Panc1 (cell line): ENCODE results near the gene HSBP1. TPM values are rescaled to one million over a fixed set of nuclear protein-coding genes. Genes with fewer than 3 reads are reported as not detected.

Source experiments
- ATAC-seq: fragments of 200-7000 bp; cut with Tn5 transposase; 2 replicates; pipeline ENCODE4 v1.9.1; 2020; ENCODE audit warnings: mild to moderate bottlenecking, moderate library complexity
- BruUV-seq: library from RNA; stranded (reverse); fragments of 400-500 nt; replicated peaks from 2 replicates; lab custom pipeline; 2021; lab: Mats Ljungman, UMichigan
- CTCF ChIA-PET: fragments of 300-600 bp; sonication (Branson Sonifier 250); formaldehyde crosslinking; loops from one replicate; lab custom pipeline; 2022; ENCODE audit warnings: antibody characterized with exemption; lab: Charles Lee
- POLR2A ChIA-PET: fragments of 300-600 bp; sonication (Branson Sonifier 250); formaldehyde crosslinking; loops from one replicate; lab custom pipeline; 2022; ENCODE audit warnings: antibody characterized with exemption; lab: Charles Lee
- DNase-seq: peaks from one replicate; pipeline ENCODE4 v3.0.0-alpha.2; 2010; ENCODE audit warnings: low read depth, low spot score
- H3K27ac ChIP-seq: 2 replicates; pipeline ENCODE4 v1.5.1; 2011; ENCODE audit warnings: mild to moderate bottlenecking, low read length, inconsistent platforms
- H3K27me3 ChIP-seq: fragments of 200-500 bp; sonication (Bioruptor generic); 2 replicates; pipeline ENCODE4 v1.6.0; 2014; ENCODE audit warnings: low read length, inconsistent platforms; ENCODE audit not compliant: control insufficient read depth, insufficient read depth
- H3K36me3 ChIP-seq: fragments of 200-500 bp; sonication (Bioruptor generic); 2 replicates; pipeline ENCODE4 v1.5.1; 2014; ENCODE audit warnings: inconsistent platforms, mild to moderate bottlenecking, low read length, moderate library complexity; ENCODE audit not compliant: control insufficient read depth, insufficient read depth
- H3K4me1 ChIP-seq: 2 replicates; pipeline ENCODE4 v1.5.1; 2011; ENCODE audit warnings: inconsistent platforms, mild to moderate bottlenecking, low read length, moderate library complexity; ENCODE audit not compliant: control insufficient read depth, insufficient read depth
- H3K4me3 ChIP-seq, 2 experiments: 2 replicates each; pipeline ENCODE4 v1.5.1; 2011 to 2012; ENCODE audit warnings: low read depth in 2 of 2, low read length in 2 of 2, mild to moderate bottlenecking in 2 of 2, inconsistent platforms in 1 of 2, moderate library complexity in 1 of 2
- H3K9me3 ChIP-seq: fragments of 200-500 bp; sonication (Bioruptor generic); 2 replicates; pipeline ENCODE4 v1.5.1; 2014; ENCODE audit warnings: low read depth, mild to moderate bottlenecking, inconsistent platforms, low read length, moderate library complexity; ENCODE audit not compliant: control insufficient read depth, insufficient read depth
- POLR2AphosphoS5 ChIP-seq: IDR thresholded peaks from 2 replicates; pipeline ENCODE4 v1.6.1; 2012; ENCODE audit warnings: mild to moderate bottlenecking, low read depth, low read length, moderate library complexity
- REST ChIP-seq, 2 experiments: IDR thresholded peaks; 2 replicates each; pipeline ENCODE4 v1.6.1; 2011 to 2012; ENCODE audit warnings: low read depth in 2 of 2, control low read depth in 1 of 2, low read length in 1 of 2, mild to moderate bottlenecking in 1 of 2, moderate library complexity in 1 of 2; ENCODE audit not compliant: insufficient read depth in 1 of 2
- SIN3A ChIP-seq: IDR thresholded peaks from 2 replicates; pipeline ENCODE4 v1.6.1; 2012; ENCODE audit warnings: low read depth, mild to moderate bottlenecking, low read length, moderate library complexity, borderline replicate concordance; ENCODE audit not compliant: insufficient read depth
- TCF7L2 ChIP-seq: IDR thresholded peaks from 2 replicates; pipeline ENCODE4 v1.6.1; 2011; ENCODE audit warnings: mild to moderate bottlenecking, low read depth, low read length, inconsistent platforms
- in situ Hi-C: cut with HindIII; loops from 2 replicates; pipeline ENCODE4 v1.10.0; 2016; ENCODE audit warnings: low sequenced_read_pairs, low pct_unique_long_range_greater_than_20kb
- intact Hi-C: fragments of 100-400 bp; cut with micrococcal nuclease; formaldehyde crosslinking; loops from one replicate; pipeline ENCODE4 v1.10.0; 2022; ENCODE audit not compliant: unreplicated experiment
- total RNA-seq: library from RNA; stranded (reverse); gene quantifications from one replicate; pipeline ENCODE4 v1.2.1, GENCODE V29; 2021; ENCODE audit not compliant: unreplicated experiment
- TF ChIP-seq, protein P1 (sequence below): fragments of 450-650 bp; IDR thresholded peaks from 2 replicates; pipeline ENCODE4 v1.5.1; 2017; ENCODE audit warnings: mild to moderate bottlenecking

HSBP1 gene
- total RNA-seq, 1 experiment from 2014 or later = 117 TPM

GRCh38 chr16:83817022-83817421, 9.2 kb downstream of the HSBP1 start:
- POLR2A ChIA-PET = no interaction called here

GRCh38 chr16:83818276-83818675, 10.5 kb downstream of the HSBP1 start:
- BruUV-seq = no TSS peak

More at GRCh38 chr16:83817022-83817421, 9.2 kb downstream of the HSBP1 start:
- intact Hi-C loops = no loop called here
- Histone ChIP-seq H3K9me3 (no peaks in the 10 kb centered on the region), H3K4me3 (no peak overlapping the region), H3K4me1 (peaks cover 14% of the 10 kb centered on the region), H3K27ac (no peak overlapping the region), H3K27me3 (no peaks in the 10 kb centered on the region), H3K36me3 (peaks cover under 1% of the 10 kb centered on the region; the same call in 1 of the 2 replicates)
- BruUV-seq = no TSS peak
- no peak for TF ChIP-seq POLR2AphosphoS5
- TF ChIP-seq SIN3A = no peak
- TF ChIP-seq REST (IDR thresholded peaks at IDR 0.05; ENCODE audit: insufficient read depth in 1 of 2, low read depth in 2 of 2, low read length in 1 of 2) = no peak
- TF ChIP-seq, protein P1, sequence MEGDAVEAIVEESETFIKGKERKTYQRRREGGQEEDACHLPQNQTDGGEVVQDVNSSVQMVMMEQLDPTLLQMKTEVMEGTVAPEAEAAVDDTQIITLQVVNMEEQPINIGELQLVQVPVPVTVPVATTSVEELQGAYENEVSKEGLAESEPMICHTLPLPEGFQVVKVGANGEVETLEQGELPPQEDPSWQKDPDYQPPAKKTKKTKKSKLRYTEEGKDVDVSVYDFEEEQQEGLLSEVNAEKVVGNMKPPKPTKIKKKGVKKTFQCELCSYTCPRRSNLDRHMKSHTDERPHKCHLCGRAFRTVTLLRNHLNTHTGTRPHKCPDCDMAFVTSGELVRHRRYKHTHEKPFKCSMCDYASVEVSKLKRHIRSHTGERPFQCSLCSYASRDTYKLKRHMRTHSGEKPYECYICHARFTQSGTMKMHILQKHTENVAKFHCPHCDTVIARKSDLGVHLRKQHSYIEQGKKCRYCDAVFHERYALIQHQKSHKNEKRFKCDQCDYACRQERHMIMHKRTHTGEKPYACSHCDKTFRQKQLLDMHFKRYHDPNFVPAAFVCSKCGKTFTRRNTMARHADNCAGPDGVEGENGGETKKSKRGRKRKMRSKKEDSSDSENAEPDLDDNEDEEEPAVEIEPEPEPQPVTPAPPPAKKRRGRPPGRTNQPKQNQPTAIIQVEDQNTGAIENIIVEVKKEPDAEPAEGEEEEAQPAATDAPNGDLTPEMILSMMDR = no peak
- no peak for TF ChIP-seq TCF7L2
- CTCF ChIA-PET = no interaction called here
- DNase-seq (no peak), ATAC-seq (no peak)
- in situ Hi-C loops = no loop called here

More at GRCh38 chr16:83818276-83818675, 10.5 kb downstream of the HSBP1 start:
- intact Hi-C loops (no loop called here), in situ Hi-C loops (no loop called here)
- Histone ChIP-seq H3K4me1 (peaks cover 14% of the 10 kb centered on the region), H3K4me3 (no peak overlapping the region), H3K27ac (no peak overlapping the region), H3K36me3 (no peaks in the 10 kb centered on the region), H3K27me3 (no peaks in the 10 kb centered on the region), H3K9me3 (no peaks in the 10 kb centered on the region)
- TF ChIP-seq REST (IDR thresholded peaks at IDR 0.05; ENCODE audit: insufficient read depth in 1 of 2, low read depth in 2 of 2, low read length in 1 of 2) (no peak), TCF7L2 (no peak), POLR2AphosphoS5 (no peak), SIN3A (no peak)
- TF ChIP-seq, protein P1 = no peak
- ATAC-seq (no peak), DNase-seq (no peak)
- POLR2A ChIA-PET = interaction anchor here (0.6 kb wide), 1 partner anchor 119 kb away, joined by 3 read pairs; no protein-coding TSS in a partner anchor
- CTCF ChIA-PET = no interaction called here
